CD14-positive monocyte (primary cell): ENCODE results near the gene KDM3A. TPM values are rescaled to one million over a fixed set of nuclear protein-coding genes. Genes with fewer than 3 reads are reported as not detected.

Experiments
- DNase-seq, 3 donors: peaks; one replicate each; pipeline ENCODE4 v3.0.0-alpha.2; 2011 to 2022
- H2AFZ ChIP-seq: 2 replicates; pipeline ENCODE4 v1.6.0; 2012; ENCODE audit warnings: mild to moderate bottlenecking, low read depth, low read length, inconsistent platforms; ENCODE audit not compliant: insufficient read depth, poor library complexity, severe bottlenecking
- H3K27ac ChIP-seq, 2 donors: 1 replicate in 1 of 2; 2 replicates in 1 of 2; pipeline ENCODE4 v1.5.1; 2012 to 2013; ENCODE audit warnings: low read length in 2 of 2, control low read depth in 1 of 2, inconsistent platforms in 1 of 2, low read depth in 1 of 2, mild to moderate bottlenecking in 1 of 2
- H3K27me3 ChIP-seq, 2 donors: one replicate each; pipeline versions ENCODE4 v1.6.0 to v1.6.1; 2011 to 2013; ENCODE audit warnings: low read length in 2 of 2; ENCODE audit not compliant: control insufficient read depth in 2 of 2, insufficient read depth in 2 of 2
- H3K36me3 ChIP-seq, 2 donors: replicated peaks in 1 of 2; 1 replicate in 1 of 2; 2 replicates in 1 of 2; pipeline versions ENCODE4 v1.5.1 to v1.6.1; 2012 to 2013; ENCODE audit warnings: low read length in 2 of 2, control low read depth in 1 of 2, inconsistent platforms in 1 of 2, mild to moderate bottlenecking in 1 of 2; ENCODE audit not compliant: insufficient read depth in 2 of 2, control insufficient read depth in 1 of 2
- H3K4me1 ChIP-seq, 2 donors: 1 replicate in 1 of 2; 2 replicates in 1 of 2; pipeline versions ENCODE4 v1.5.1 to v1.6.1; 2012 to 2013; ENCODE audit warnings: low read length in 2 of 2, control low read depth in 1 of 2, inconsistent platforms in 1 of 2, mild to moderate bottlenecking in 1 of 2, moderate library complexity in 1 of 2; ENCODE audit not compliant: insufficient read depth in 2 of 2, control insufficient read depth in 1 of 2
- H3K4me2 ChIP-seq: replicated peaks from 2 replicates; pipeline ENCODE3; 2012; ENCODE audit warnings: low read length, moderate library complexity, mild to moderate bottlenecking; ENCODE audit not compliant: poor library complexity, severe bottlenecking; ENCODE audit errors: extremely low read depth
- H3K4me3 ChIP-seq, 3 experiments: fragments of 200-600 bp in 1 of 3; sonication (generic) in 1 of 3; replicated peaks in 1 of 3; 1 replicate in 2 of 3; 2 replicates in 1 of 3; pipeline ENCODE4 v1.5.1; 2011 to 2013; ENCODE audit warnings: low read length in 3 of 3, mild to moderate bottlenecking in 3 of 3, control low read depth in 2 of 3, low read depth in 2 of 3, inconsistent platforms in 1 of 3, moderate library complexity in 1 of 3
- H3K79me2 ChIP-seq: 2 replicates; pipeline ENCODE4 v1.6.0; 2012; ENCODE audit warnings: mild to moderate bottlenecking, control low read depth, inconsistent platforms, low read length, moderate library complexity; ENCODE audit not compliant: insufficient read depth
- H3K9ac ChIP-seq: 2 replicates; pipeline ENCODE4 v1.6.0; 2017; ENCODE audit warnings: low read length, mild to moderate bottlenecking; ENCODE audit not compliant: insufficient read depth, poor library complexity, severe bottlenecking
- H3K9me3 ChIP-seq, 2 donors: replicated peaks in 1 of 2; 1 replicate in 1 of 2; 2 replicates in 1 of 2; pipeline versions ENCODE4 v1.5.1 to v1.6.1; 2012 to 2013; ENCODE audit warnings: low read length in 2 of 2, control low read depth in 1 of 2; ENCODE audit not compliant: control insufficient read depth in 1 of 2, insufficient read depth in 1 of 2
- H4K20me1 ChIP-seq: 2 replicates; pipeline ENCODE4 v1.6.0; 2012; ENCODE audit warnings: mild to moderate bottlenecking, low read length, control low read depth, moderate library complexity; ENCODE audit not compliant: insufficient read depth
- H3K27ac Mint-ChIP-seq, 7 donors: one replicate each; pipeline ENCODE4 v1.8.0; 2020; ENCODE audit warnings: mild to moderate bottlenecking in 7 of 7, mixed read lengths in 7 of 7, moderate library complexity in 6 of 7, inconsistent platforms in 2 of 7
- H3K27me3 Mint-ChIP-seq, 3 donors: one replicate each; pipeline ENCODE4 v1.8.0; 2021 to 2022; ENCODE audit warnings: low read depth in 3 of 3, mild to moderate bottlenecking in 3 of 3, mixed read lengths in 3 of 3, moderate library complexity in 3 of 3, inconsistent platforms in 1 of 3
- H3K36me3 Mint-ChIP-seq, 2 donors: one replicate each; pipeline ENCODE4 v1.8.0; 2020; ENCODE audit warnings: mixed read lengths in 2 of 2, inconsistent platforms in 1 of 2, mild to moderate bottlenecking in 1 of 2
- H3K4me1 Mint-ChIP-seq: one replicate; pipeline ENCODE4 v1.8.0; 2020; ENCODE audit warnings: mild to moderate bottlenecking, mixed read lengths
- H3K4me3 Mint-ChIP-seq, 2 donors: one replicate each; pipeline ENCODE4 v1.8.0; 2020; ENCODE audit warnings: mild to moderate bottlenecking in 2 of 2, mixed read lengths in 2 of 2, moderate library complexity in 1 of 2
- H3K9me3 Mint-ChIP-seq, 7 donors: one replicate each; pipeline ENCODE4 v1.8.0; 2020 to 2022; ENCODE audit warnings: mixed read lengths in 7 of 7, mild to moderate bottlenecking in 6 of 7, moderate library complexity in 6 of 7, inconsistent platforms in 2 of 7
- CTCF ChIP-seq: fragments of 200-600 bp; IDR thresholded peaks from one replicate; pipeline ENCODE4 v1.8.0; 2022; ENCODE audit warnings: antibody characterized with exemption, mild to moderate bottlenecking
- WGBS: methylation state at CpG from one replicate; pipeline ENCODE4 v1.1.5; 2013; ENCODE audit warnings: missing lambda C conversion rate; ENCODE audit not compliant: insufficient coverage; 5-methylcytosine and 5-hydroxymethylcytosine counted together
- intact Hi-C, 2 donors: fragments of 100-400 bp; cut with micrococcal nuclease; formaldehyde crosslinking; loops; one replicate each; pipeline versions ENCODE4 v1.15.0 to v1.15.1; 2023
- polyA plus RNA-seq, 3 donors: library from polyadenylated mRNA; depleted of rRNA in 1 of 3; unstranded in 2 of 3; stranded (reverse) in 1 of 3; fragments of 300-500 nt in 2 of 3; fragments of >200 nt in 1 of 3; fragmentation: Illumina TruSeq in 2 of 3; gene quantifications; 1 replicate in 2 of 3; 2 replicates in 1 of 3; pipeline ENCODE4 v1.2.3, GENCODE V29; 2012 to 2021

KDM3A gene
- polyA plus RNA-seq, 3 donors, result 3.3 to 21.2 (median 7.4) TPM

DNA sequence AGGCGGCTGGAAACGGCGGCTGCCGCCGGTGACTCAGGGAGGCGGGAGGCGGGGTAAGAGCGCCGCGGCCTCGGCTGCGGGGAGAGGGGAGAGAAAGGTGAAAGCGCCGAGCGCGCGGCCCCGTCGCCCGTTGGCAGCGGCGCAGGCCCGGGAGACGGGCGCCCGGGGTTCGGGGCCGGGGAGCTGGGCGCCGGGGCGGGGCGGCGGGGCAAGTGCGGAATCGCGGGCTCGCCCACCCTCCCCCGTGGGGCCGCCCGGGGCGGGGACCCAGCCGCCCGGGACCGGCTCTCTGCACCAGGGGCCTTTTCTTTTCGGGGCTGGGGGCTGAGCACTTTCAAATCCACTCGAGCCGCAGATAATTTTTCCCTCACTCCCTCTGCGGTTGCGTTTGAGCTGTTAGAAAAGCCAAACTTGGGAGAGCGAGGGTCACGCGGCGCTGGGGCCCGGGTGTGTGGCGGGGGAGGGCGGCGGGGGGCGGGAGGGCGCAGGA, 266 bp downstream of the KDM3A start:
- peak overlapping the region; percentile 92 to 99 for H3K27ac ChIP-seq
- H3K4me3 Mint-ChIP-seq, result peak overlapping the region; percentile 84 to 93
- no peak overlapping the region for H2AFZ ChIP-seq

More for the DNA sequence above, 266 bp downstream of the KDM3A start:
- no peaks in the 10 kb centered on the region for H3K27me3 ChIP-seq
- no peak for TF ChIP-seq CTCF
- Mint-ChIP-seq H3K4me1 (peaks cover 34% of the 10 kb centered on the region), H3K9me3 (peaks cover 8 to 40% (median 37%) of the 10 kb centered on the region in 7 donors), H3K27ac (peak overlapping the region; percentile 96 to 100 (median 99)), H3K27me3 (peaks cover 0 to 7% (median 0%) of the 10 kb centered on the region in 3 donors), H3K36me3 (peaks cover 16 to 23% of the 10 kb centered on the region in 2 donors)
- peaks cover 13 to 17% of the 10 kb centered on the region in 2 donors for H3K36me3 ChIP-seq
- peaks cover 21 to 22% of the 10 kb centered on the region in 2 donors for H3K4me1 ChIP-seq
- H3K9me3 ChIP-seq, result peaks cover 9 to 28% of the 10 kb centered on the region in 2 donors
- intact Hi-C loops, result loop anchor here (5.0 to 10.0 kb wide), 7 partner anchors 121 to 337 kb away; partner anchors contain the start of genes CHMP3 (in 2 of the 2), IMMT (in 2 of the 2), MRPL35 (in 2 of the 2) and POLR1A (in 1 of the 2)
- no peak for DNase-seq
- peak overlapping the region; percentile 91 for H3K4me2 ChIP-seq
- H3K79me2 ChIP-seq, result peaks cover 37% of the 10 kb centered on the region
- 0% methylated on average over 37 of the region's 59 CpGs for WGBS
- H4K20me1 ChIP-seq, result peaks cover 35% of the 10 kb centered on the region
- peak overlapping the region; percentile 81 to 98 (median 82) for H3K4me3 ChIP-seq
- peak overlapping the region; percentile 89 for H3K9ac ChIP-seq
